ENCODE measurements around the gene ACTR5.

DNA sequence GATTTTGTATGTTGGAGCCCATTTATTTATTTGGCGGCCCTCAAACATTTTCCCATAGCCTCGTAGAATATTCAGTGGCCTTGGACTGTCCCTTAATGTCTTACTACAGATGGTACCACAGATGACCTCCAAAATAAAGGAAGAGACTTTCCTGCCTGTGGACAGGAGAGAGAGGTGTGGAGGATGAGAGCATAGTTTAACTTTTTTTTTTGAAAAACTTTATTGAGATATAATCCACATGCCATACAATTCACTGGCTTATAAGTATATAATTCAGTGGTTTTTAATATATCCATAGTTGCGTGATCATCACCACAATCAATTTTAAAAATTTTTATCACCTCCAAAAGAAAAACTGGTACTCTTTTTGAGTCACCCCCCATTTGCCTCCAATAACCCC is 52.6 kb downstream of the ACTR5 start:
- TF ChIP-seq, protein P1, sequence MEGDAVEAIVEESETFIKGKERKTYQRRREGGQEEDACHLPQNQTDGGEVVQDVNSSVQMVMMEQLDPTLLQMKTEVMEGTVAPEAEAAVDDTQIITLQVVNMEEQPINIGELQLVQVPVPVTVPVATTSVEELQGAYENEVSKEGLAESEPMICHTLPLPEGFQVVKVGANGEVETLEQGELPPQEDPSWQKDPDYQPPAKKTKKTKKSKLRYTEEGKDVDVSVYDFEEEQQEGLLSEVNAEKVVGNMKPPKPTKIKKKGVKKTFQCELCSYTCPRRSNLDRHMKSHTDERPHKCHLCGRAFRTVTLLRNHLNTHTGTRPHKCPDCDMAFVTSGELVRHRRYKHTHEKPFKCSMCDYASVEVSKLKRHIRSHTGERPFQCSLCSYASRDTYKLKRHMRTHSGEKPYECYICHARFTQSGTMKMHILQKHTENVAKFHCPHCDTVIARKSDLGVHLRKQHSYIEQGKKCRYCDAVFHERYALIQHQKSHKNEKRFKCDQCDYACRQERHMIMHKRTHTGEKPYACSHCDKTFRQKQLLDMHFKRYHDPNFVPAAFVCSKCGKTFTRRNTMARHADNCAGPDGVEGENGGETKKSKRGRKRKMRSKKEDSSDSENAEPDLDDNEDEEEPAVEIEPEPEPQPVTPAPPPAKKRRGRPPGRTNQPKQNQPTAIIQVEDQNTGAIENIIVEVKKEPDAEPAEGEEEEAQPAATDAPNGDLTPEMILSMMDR (IDR thresholded peaks at IDR 0.05; ENCODE audit: extremely low read depth in 1 of 2, insufficient read depth in 1 of 2, low read depth in 1 of 2, low read length in 2 of 2): no peak
- TF ChIP-seq EZH2 (IDR thresholded peaks at IDR 0.05; ENCODE audit: borderline replicate concordance, low read depth, low read length, severe bottlenecking): no peak
- no peak for TF ChIP-seq POLR2AphosphoS5 (IDR thresholded peaks at IDR 0.05; ENCODE audit: insufficient read depth, low read depth, low read length)
- no peak for TF ChIP-seq FOS (IDR thresholded peaks at IDR 0.05; ENCODE audit: borderline replicate concordance, insufficient read depth, low read length)
- TF ChIP-seq POLR2A (IDR thresholded peaks at IDR 0.05; ENCODE audit: low read depth, low read length): no peak
- no peak for TF ChIP-seq MYC (IDR thresholded peaks at IDR 0.05; ENCODE audit: low read depth, low read length)
- TF ChIP-seq, protein P2, sequence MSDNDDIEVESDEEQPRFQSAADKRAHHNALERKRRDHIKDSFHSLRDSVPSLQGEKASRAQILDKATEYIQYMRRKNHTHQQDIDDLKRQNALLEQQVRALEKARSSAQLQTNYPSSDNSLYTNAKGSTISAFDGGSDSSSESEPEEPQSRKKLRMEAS (IDR thresholded peaks at IDR 0.05; ENCODE audit: insufficient read depth, insufficient read length): no peak
